ENCODE results near the gene ESR1.

DNA sequence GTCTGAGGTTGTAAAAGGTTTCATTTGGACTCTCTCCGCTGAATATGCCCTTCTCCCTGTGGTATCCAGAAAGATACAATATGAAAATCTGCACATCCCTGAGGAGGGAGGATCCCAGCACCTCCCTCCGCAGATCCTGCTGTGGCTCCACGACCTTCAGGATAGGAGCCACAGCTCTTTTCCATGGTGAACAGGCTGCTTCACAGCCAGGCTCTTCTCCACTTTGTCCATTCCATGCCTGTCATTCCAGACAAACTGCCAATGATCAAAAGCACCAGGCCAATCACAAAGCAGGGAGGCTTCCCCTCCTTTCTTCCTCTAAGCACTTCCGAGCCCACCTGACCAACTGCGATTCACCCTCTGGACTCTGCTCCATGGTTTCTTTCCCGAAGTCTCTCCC, 339.8 kb downstream of the ESR1 start:
- TF ChIP-seq, protein P1, sequence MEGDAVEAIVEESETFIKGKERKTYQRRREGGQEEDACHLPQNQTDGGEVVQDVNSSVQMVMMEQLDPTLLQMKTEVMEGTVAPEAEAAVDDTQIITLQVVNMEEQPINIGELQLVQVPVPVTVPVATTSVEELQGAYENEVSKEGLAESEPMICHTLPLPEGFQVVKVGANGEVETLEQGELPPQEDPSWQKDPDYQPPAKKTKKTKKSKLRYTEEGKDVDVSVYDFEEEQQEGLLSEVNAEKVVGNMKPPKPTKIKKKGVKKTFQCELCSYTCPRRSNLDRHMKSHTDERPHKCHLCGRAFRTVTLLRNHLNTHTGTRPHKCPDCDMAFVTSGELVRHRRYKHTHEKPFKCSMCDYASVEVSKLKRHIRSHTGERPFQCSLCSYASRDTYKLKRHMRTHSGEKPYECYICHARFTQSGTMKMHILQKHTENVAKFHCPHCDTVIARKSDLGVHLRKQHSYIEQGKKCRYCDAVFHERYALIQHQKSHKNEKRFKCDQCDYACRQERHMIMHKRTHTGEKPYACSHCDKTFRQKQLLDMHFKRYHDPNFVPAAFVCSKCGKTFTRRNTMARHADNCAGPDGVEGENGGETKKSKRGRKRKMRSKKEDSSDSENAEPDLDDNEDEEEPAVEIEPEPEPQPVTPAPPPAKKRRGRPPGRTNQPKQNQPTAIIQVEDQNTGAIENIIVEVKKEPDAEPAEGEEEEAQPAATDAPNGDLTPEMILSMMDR (IDR thresholded peaks at IDR 0.05): no peak
- TF ChIP-seq POLR2A (IDR thresholded peaks at IDR 0.05): no peak

All from uterus (tissue), 2 donors.